Uterus (tissue), 2 donors: ENCODE results near the gene PSAP.

Experiments
- POLR2A ChIP-seq, 2 donors: fragments of 450-650 bp; IDR thresholded peaks; one replicate each; pipeline ENCODE4 v1.6.1; 2016; ENCODE audit warnings: antibody characterized with exemption in 2 of 2, mild to moderate bottlenecking in 1 of 2, moderate library complexity in 1 of 2
- TF ChIP-seq, protein P1 (sequence below), 4 experiments: fragments of 200-600 bp in 2 of 4; fragments of 450-650 bp in 2 of 4; sonication (generic) in 2 of 4; IDR thresholded peaks; one replicate each; pipeline ENCODE4 v1.5.1; 2016 to 2019; ENCODE audit warnings: antibody characterized with exemption in 4 of 4, mild to moderate bottlenecking in 2 of 4, moderate library complexity in 1 of 4

DNA sequence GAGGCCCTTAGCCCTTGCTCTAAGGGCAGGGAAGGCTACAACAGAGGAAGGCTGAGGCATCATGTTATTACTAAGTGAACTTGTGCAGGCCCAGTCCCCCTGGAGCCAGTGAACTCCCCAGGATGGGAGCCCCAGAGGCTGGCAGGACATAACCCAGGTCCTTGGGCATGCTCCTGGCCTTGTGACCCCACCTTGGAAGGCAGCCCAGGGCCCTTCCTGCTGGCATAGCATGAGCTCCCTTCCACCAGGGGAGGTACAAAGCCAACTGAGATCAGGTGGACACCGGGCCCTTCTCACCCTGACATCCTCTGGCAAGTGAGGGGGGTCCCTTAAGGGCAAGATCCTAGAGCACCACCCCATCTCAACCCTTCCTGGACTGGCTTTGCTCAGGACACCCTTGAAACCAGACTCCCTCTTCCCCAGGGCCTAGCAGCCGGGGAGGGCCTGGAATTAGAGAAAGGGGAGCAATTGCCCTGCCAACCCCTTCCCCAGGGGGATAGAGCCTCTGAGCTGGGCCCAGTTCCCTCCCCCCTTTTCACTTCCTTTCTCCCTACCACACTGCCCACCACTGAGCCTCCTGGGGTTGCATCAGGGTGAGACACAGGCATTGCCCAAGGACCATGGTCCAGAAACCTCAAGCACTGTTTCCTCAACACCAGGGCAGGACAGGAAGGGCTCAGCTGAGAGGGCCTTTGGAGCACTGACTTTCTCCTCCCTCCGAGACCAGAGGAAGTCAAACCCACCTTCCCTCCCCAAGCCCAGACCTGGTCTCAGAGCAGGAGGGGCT, 75.9 kb downstream of the PSAP start:
- no peak for TF ChIP-seq POLR2A (IDR thresholded peaks at IDR 0.05)
- TF ChIP-seq, protein P1, sequence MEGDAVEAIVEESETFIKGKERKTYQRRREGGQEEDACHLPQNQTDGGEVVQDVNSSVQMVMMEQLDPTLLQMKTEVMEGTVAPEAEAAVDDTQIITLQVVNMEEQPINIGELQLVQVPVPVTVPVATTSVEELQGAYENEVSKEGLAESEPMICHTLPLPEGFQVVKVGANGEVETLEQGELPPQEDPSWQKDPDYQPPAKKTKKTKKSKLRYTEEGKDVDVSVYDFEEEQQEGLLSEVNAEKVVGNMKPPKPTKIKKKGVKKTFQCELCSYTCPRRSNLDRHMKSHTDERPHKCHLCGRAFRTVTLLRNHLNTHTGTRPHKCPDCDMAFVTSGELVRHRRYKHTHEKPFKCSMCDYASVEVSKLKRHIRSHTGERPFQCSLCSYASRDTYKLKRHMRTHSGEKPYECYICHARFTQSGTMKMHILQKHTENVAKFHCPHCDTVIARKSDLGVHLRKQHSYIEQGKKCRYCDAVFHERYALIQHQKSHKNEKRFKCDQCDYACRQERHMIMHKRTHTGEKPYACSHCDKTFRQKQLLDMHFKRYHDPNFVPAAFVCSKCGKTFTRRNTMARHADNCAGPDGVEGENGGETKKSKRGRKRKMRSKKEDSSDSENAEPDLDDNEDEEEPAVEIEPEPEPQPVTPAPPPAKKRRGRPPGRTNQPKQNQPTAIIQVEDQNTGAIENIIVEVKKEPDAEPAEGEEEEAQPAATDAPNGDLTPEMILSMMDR (IDR thresholded peaks at IDR 0.05): no peak
